ENCODE results near the gene RAX.

DNA sequence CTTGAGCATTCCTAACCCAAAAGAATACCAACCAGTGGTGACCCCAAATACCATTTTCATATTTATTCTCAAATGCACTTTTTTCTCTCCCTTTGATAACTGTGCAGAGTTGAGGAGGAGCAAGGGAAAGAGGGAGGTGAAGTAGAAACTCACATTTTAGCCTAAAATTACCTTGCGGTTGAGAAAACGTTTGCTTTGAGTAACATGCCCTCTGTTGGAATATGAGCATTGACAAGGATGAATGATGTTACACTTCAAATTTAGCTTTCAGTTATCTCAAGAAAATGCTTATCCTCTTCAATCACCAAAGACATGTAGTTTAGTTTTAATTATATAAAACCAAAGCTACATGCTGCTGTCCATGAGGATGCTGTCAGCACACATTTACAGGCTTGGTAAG is 50.9 kb downstream of the RAX start:
- TF ChIP-seq, protein P1, sequence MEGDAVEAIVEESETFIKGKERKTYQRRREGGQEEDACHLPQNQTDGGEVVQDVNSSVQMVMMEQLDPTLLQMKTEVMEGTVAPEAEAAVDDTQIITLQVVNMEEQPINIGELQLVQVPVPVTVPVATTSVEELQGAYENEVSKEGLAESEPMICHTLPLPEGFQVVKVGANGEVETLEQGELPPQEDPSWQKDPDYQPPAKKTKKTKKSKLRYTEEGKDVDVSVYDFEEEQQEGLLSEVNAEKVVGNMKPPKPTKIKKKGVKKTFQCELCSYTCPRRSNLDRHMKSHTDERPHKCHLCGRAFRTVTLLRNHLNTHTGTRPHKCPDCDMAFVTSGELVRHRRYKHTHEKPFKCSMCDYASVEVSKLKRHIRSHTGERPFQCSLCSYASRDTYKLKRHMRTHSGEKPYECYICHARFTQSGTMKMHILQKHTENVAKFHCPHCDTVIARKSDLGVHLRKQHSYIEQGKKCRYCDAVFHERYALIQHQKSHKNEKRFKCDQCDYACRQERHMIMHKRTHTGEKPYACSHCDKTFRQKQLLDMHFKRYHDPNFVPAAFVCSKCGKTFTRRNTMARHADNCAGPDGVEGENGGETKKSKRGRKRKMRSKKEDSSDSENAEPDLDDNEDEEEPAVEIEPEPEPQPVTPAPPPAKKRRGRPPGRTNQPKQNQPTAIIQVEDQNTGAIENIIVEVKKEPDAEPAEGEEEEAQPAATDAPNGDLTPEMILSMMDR (IDR thresholded peaks at IDR 0.05; ENCODE audit: insufficient read depth, low read length, poor library complexity, severe bottlenecking), result no peak
- TF ChIP-seq EZH2phosphoT487 (conservative IDR thresholded peaks at IDR 0.05; ENCODE audit: low read length), result no peak

All from SU-DHL-6 (cell line).